Skeletal muscle satellite cell (primary cell): ENCODE measurements around the gene BMERB1.
A peak's percentile ranks its signal among the peaks of the same experiment; 100 is the strongest.

Experiments
- H3K27me3 ChIP-seq: 2 replicates; pipeline ENCODE4 v1.7.0; 2013; ENCODE audit warnings: low read length; ENCODE audit not compliant: control insufficient read depth, insufficient read depth
- H3K36me3 ChIP-seq: 2 replicates; pipeline ENCODE4 v1.7.0; 2013; ENCODE audit warnings: mild to moderate bottlenecking, control low read depth, low read length; ENCODE audit not compliant: insufficient read depth
- H3K4me1 ChIP-seq: 2 replicates; pipeline ENCODE4 v1.7.0; 2013; ENCODE audit warnings: low read length; ENCODE audit not compliant: control insufficient read depth, insufficient read depth
- H3K4me2 ChIP-seq: 2 replicates; pipeline ENCODE4 v1.7.0; 2013; ENCODE audit warnings: mild to moderate bottlenecking, low read length
- H3K4me3 ChIP-seq: 2 replicates; pipeline ENCODE4 v1.7.0; 2013; ENCODE audit warnings: low read length
- H3K9ac ChIP-seq: 2 replicates; pipeline ENCODE4 v1.7.0; 2013; ENCODE audit warnings: mild to moderate bottlenecking, low read depth, low read length, moderate library complexity
- H3K9me3 ChIP-seq: replicated peaks from 2 replicates; pipeline ENCODE4 v1.7.0; 2013; ENCODE audit warnings: mild to moderate bottlenecking, control low read depth, low read length

Gene BMERB1

DNA sequence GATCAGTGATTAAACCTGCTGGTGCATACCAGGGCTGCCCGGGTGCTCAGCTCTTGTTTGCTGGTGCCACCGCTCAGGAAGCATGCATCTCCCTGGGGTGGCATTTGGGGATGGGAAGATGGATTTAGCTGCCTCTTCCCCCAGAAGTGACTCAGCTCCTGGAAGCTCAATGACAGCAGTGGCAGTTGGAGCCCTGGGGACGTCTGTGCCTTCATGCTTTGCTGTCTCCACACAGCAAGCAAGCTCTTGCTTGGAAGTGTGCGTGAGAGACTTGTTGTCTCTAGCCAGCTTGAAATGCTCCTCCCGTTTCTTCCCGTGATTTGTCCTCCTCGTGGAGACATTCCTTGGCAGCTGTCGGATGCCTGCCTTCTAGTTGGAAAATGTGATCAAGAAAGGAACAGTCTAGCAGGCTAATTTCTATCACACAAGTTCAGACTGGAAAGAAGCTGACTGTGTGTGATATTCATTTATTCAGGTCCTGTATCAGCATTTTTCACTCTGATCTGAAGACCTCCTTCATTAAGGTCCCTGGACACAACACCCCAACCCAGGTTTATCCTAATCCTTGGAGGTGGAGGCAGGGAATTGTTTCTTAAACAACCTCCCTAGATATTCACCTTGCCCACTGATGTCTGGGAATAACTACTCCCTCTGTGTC is 73.0 kb downstream of the BMERB1 start:
- Histone ChIP-seq H3K4me3 (no peak overlapping the region), H3K4me1 (peaks cover 21% of the 10 kb centered on the region), H3K4me2 (peak overlapping the region; percentile 43), H3K27me3 (no peaks in the 10 kb centered on the region), H3K9me3 (no peaks in the 10 kb centered on the region), H3K36me3 (no peaks in the 10 kb centered on the region), H3K9ac (no peak overlapping the region)

GRCh38 chr16:15507959-15508627 is 73.7 kb downstream of the BMERB1 start:
- Histone ChIP-seq H3K9me3 (no peaks in the 10 kb centered on the region), H3K9ac (no peak overlapping the region), H3K36me3 (peaks cover under 1% of the 10 kb centered on the region), H3K27me3 (no peaks in the 10 kb centered on the region), H3K4me1 (peaks cover 17% of the 10 kb centered on the region), H3K4me3 (no peak overlapping the region), H3K4me2 (peak overlapping the region; percentile 43)

GRCh38 chr16:15509051-15509592 is 74.7 kb downstream of the BMERB1 start:
- H3K9ac ChIP-seq: no peak overlapping the region
- H3K4me3 ChIP-seq: no peak overlapping the region
- peaks cover 17% of the 10 kb centered on the region for H3K4me1 ChIP-seq
- no peak overlapping the region for H3K4me2 ChIP-seq
- H3K36me3 ChIP-seq: peaks cover 2% of the 10 kb centered on the region
- H3K9me3 ChIP-seq: no peaks in the 10 kb centered on the region
- H3K27me3 ChIP-seq: no peaks in the 10 kb centered on the region

GRCh38 chr16:15509593-15510535 is 75.5 kb downstream of the BMERB1 start:
- H3K4me1 ChIP-seq: peaks cover 17% of the 10 kb centered on the region
- H3K36me3 ChIP-seq: peaks cover 2% of the 10 kb centered on the region
- no peak overlapping the region for H3K4me3 ChIP-seq
- no peaks in the 10 kb centered on the region for H3K9me3 ChIP-seq
- H3K27me3 ChIP-seq: no peaks in the 10 kb centered on the region
- H3K9ac ChIP-seq: no peak overlapping the region
- H3K4me2 ChIP-seq: no peak overlapping the region

DNA sequence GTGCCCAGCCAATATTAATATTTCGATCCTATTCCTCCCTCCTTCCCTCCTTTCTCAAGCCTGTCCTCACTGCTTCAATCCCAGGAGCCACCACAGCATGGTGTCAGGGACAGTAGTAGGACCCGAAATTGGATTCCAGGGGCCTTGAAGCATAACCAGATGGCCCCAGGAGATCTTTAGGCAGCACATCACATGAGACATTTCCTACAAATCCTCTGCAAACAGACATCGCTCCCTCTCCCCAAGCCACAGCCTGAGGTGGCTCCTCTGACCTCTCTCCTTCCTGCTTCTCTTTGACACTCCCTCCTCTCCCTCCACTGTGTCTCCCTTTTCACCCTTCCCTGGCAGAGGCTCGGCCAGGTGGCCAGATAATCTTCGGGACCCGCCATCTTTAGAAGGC is 76.6 kb downstream of the BMERB1 start:
- Histone ChIP-seq H3K9me3 (no peaks in the 10 kb centered on the region), H3K27me3 (no peaks in the 10 kb centered on the region), H3K4me3 (no peak overlapping the region), H3K9ac (no peak overlapping the region), H3K4me1 (peaks cover 17% of the 10 kb centered on the region), H3K36me3 (peaks cover 8% of the 10 kb centered on the region), H3K4me2 (no peak overlapping the region)

DNA sequence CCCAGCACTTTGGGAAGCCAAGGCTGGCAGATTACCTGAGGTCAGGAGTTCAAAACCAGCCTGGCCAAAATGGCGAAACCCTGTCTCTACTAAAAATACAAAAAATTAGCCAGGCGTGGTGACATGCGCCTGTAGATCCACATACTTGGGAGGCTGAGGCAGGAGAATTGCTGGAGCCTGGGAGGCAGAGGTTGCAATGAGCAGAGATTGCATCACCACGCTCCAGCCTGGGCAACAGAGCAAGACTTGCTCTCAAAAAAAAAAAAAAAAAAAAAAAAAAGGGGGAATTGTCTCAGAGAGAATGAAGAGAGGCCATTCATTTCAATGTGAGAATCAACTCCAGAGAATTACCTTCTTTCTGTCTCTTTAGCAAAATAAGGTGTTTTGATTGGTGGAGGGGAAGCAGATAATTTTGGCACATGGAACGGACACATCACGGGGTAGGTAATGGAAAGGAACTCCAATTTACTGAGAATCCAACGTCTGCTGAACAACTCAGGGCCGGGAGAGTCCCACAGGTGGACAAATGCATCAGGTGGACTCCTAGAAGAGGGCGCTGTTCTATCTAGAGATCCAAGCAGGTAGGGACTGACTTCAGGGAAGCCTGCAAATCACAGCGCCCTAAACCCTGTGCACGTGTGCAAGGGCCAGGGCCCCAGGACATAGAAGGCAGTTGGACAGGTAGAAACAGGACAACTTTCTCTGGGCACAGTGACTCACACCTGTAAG is 77.5 kb downstream of the BMERB1 start:
- no peaks in the 10 kb centered on the region for H3K9me3 ChIP-seq
- H3K9ac ChIP-seq: no peak overlapping the region
- peaks cover 11% of the 10 kb centered on the region for H3K36me3 ChIP-seq
- peaks cover 15% of the 10 kb centered on the region for H3K4me1 ChIP-seq
- no peak overlapping the region for H3K4me2 ChIP-seq
- H3K4me3 ChIP-seq: no peak overlapping the region
- H3K27me3 ChIP-seq: no peaks in the 10 kb centered on the region

DNA sequence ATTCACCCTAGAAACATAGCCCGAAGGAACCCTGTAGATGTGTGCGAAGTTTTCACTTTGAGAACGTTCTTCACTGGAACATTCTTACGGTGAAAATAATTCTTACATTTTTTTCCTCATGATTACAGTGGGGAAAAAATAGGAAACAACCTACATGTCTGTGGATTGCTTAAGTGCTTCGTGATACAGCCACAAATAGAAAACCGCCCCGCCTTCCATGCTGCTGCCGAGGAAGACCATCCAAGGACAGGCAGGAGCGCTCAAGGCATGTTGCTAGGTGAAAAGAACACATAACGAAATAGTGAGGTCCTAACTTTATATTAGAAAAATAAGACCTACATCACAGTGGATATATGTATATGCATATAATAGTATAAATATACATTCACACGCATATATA is 78.8 kb downstream of the BMERB1 start:
- peaks cover 5% of the 10 kb centered on the region for H3K4me1 ChIP-seq
- no peaks in the 10 kb centered on the region for H3K27me3 ChIP-seq
- H3K4me2 ChIP-seq: no peak overlapping the region
- no peaks in the 10 kb centered on the region for H3K9me3 ChIP-seq
- H3K36me3 ChIP-seq: peaks cover 14% of the 10 kb centered on the region
- H3K9ac ChIP-seq: no peak overlapping the region
- H3K4me3 ChIP-seq: no peak overlapping the region

DNA sequence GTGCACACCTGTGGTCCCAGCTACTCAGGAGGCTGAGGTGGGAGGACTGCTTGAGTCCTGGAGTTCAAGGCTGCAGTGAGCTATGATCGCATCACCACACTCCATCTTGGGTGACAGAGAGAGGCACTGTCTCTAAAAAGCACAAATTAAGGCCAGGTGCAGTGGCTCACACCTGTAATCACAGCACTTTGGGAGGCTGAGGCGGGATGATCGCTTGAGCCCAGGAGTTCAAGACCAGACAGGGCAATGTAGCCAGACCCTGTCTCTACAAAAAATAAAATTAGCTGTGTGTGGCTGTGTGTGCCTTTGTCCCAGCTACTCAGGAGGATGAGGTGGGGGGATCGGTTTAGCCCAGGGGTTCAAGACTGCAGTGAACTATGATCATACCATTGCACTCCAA is 81.6 kb downstream of the BMERB1 start:
- H3K36me3 ChIP-seq: peaks cover 14% of the 10 kb centered on the region
- peaks cover 13% of the 10 kb centered on the region for H3K4me1 ChIP-seq
- no peak overlapping the region for H3K4me3 ChIP-seq
- H3K9ac ChIP-seq: no peak overlapping the region
- no peaks in the 10 kb centered on the region for H3K27me3 ChIP-seq
- H3K9me3 ChIP-seq: no peaks in the 10 kb centered on the region
- H3K4me2 ChIP-seq: no peak overlapping the region

- H3K9ac ChIP-seq: no peak overlapping the region
- H3K9me3 ChIP-seq: no peaks in the 10 kb centered on the region
- no peaks in the 10 kb centered on the region for H3K27me3 ChIP-seq
- H3K4me1 ChIP-seq: peaks cover 13% of the 10 kb centered on the region
- no peak overlapping the region for H3K4me3 ChIP-seq
- H3K36me3 ChIP-seq: peaks cover 14% of the 10 kb centered on the region
- no peak overlapping the region for H3K4me2 ChIP-seq
Observed at GRCh38 chr16:15516609-15517008, 82.2 kb downstream of the BMERB1 start.

DNA sequence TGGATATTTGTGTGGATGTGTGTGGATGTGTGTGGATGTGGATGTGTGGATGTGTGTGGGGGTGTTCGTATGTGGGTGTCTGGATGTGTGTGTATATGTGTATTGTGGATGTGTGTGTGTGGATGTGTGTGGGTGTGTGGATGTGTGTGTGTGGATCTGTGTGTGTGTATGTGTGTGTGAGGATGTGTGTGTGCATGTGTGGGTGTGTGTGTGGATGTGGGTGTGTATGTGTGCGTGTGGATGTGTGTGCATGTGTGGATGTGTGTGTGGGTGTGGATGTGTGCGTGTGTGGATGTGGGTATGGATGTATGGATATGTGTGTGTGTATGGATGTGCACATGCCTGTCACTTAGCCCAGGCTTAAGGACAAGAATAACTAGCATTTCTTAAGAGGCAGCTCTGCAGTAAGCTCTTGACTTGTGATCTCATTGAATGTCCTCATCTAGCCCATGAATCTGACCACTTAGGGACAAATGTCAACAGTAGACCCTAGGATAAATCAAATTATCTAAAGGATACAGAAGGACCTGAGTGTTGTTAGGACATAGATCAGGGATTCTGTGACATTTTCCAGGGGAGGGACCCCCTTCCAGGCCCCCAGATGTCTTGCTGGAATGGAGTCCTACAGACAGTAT is 83.5 kb downstream of the BMERB1 start:
- Histone ChIP-seq H3K9me3 (no peaks in the 10 kb centered on the region), H3K27me3 (no peaks in the 10 kb centered on the region), H3K4me2 (no peak overlapping the region), H3K4me3 (no peak overlapping the region), H3K36me3 (peaks cover 14% of the 10 kb centered on the region), H3K4me1 (peaks cover 13% of the 10 kb centered on the region), H3K9ac (no peak overlapping the region)
